ENCODE measurements around the gene MEIS3. TPM values are rescaled to one million over a fixed set of nuclear protein-coding genes. Genes with fewer than 3 reads are reported as not detected.

Gene MEIS3
- polyA plus RNA-seq, 2 of the 4 experiments (the other 2 are of a cell fraction), result 16.5 to 27.1 TPM

DNA sequence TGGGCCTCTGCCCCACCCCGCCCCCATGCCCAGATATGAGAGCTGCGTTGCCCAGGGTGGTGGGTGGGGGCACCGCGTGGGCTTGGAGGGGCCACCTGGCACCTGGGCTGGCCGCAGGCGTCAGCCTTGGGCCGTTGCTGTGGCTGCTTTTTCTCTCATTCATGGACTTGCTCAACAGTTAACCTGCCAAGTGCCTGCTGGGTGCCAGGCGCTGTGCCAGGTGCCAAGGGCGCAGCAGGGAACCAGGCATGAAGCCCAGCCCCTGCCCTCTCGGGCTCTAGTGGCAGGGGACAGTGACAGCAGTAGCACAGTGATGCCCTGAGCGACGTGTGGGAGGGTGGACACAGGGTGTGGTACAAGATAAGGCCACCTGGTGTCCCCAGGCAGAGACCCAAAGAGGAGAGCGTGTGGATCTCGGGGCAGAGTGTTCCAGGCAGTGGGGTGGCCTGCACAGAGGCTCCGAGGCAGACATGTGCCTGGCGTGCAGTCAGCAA is 42.1 kb downstream of the MEIS3 start:
- H3K4me2 ChIP-seq, result no peak overlapping the region
- CTCF ChIA-PET, result interaction anchor here (1.0 to 11.0 kb wide), 5 partner anchors 13 to 92 kb away, joined by 3 to 138 read pairs (median 7); partner anchors contain the start of gene DHX34
- ATAC-seq, result peak; percentile 16 to 30; a peak in 3 of 6 replicates
- TF ChIP-seq CHD2 (IDR thresholded peaks at IDR 0.05; ENCODE audit: low read length, partially characterized antibody) (no peak), ZSCAN20 (CRISPR knock-in tag; IDR thresholded peaks at IDR 0.05) (no peak), RCOR1 (IDR thresholded peaks at IDR 0.05; ENCODE audit: low read depth, low read length) (no peak), JUNB (IDR thresholded peaks at IDR 0.05) (no peak), CBX2 (IDR thresholded peaks at IDR 0.05; ENCODE audit: borderline replicate concordance, low read depth) (no peak), ZC3H11A (IDR thresholded peaks at IDR 0.05) (no peak), POLR2A (IDR thresholded peaks at IDR 0.05; ENCODE audit: low read length) (no peak), TFCP2L1 (CRISPR knock-in tag; IDR thresholded peaks at IDR 0.05) (no peak), EP300 (IDR thresholded peaks at IDR 0.05) (no peak)
- TF ChIP-seq, protein P1, sequence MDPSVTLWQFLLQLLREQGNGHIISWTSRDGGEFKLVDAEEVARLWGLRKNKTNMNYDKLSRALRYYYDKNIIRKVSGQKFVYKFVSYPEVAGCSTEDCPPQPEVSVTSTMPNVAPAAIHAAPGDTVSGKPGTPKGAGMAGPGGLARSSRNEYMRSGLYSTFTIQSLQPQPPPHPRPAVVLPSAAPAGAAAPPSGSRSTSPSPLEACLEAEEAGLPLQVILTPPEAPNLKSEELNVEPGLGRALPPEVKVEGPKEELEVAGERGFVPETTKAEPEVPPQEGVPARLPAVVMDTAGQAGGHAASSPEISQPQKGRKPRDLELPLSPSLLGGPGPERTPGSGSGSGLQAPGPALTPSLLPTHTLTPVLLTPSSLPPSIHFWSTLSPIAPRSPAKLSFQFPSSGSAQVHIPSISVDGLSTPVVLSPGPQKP (IDR thresholded peaks at IDR 0.05; ENCODE audit: low read depth, low read length), result no peak
- TF ChIP-seq, protein P2, sequence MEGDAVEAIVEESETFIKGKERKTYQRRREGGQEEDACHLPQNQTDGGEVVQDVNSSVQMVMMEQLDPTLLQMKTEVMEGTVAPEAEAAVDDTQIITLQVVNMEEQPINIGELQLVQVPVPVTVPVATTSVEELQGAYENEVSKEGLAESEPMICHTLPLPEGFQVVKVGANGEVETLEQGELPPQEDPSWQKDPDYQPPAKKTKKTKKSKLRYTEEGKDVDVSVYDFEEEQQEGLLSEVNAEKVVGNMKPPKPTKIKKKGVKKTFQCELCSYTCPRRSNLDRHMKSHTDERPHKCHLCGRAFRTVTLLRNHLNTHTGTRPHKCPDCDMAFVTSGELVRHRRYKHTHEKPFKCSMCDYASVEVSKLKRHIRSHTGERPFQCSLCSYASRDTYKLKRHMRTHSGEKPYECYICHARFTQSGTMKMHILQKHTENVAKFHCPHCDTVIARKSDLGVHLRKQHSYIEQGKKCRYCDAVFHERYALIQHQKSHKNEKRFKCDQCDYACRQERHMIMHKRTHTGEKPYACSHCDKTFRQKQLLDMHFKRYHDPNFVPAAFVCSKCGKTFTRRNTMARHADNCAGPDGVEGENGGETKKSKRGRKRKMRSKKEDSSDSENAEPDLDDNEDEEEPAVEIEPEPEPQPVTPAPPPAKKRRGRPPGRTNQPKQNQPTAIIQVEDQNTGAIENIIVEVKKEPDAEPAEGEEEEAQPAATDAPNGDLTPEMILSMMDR (IDR thresholded peaks at IDR 0.05), result no peak
- TF ChIP-seq, protein P3, sequence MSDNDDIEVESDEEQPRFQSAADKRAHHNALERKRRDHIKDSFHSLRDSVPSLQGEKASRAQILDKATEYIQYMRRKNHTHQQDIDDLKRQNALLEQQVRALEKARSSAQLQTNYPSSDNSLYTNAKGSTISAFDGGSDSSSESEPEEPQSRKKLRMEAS (IDR thresholded peaks at IDR 0.05), result no peak
- H3K27ac ChIP-seq, result no peak overlapping the region
- no peaks in the 10 kb centered on the region for H3K9me3 ChIP-seq
- DNase-seq (ENCODE audit: low read depth in 1 of 2, low spot score in 1 of 2), result no peak
- 94% methylated on average over 16 of the region's 16 CpGs for WGBS (ENCODE audit: missing lambda C conversion rate)
- H3K4me3 ChIP-seq, result no peak overlapping the region
- FAIRE-seq, result no peak
- no peaks in the 10 kb centered on the region for H3K4me1 ChIP-seq
- POLR2A ChIA-PET, result no interaction called here

DNA sequence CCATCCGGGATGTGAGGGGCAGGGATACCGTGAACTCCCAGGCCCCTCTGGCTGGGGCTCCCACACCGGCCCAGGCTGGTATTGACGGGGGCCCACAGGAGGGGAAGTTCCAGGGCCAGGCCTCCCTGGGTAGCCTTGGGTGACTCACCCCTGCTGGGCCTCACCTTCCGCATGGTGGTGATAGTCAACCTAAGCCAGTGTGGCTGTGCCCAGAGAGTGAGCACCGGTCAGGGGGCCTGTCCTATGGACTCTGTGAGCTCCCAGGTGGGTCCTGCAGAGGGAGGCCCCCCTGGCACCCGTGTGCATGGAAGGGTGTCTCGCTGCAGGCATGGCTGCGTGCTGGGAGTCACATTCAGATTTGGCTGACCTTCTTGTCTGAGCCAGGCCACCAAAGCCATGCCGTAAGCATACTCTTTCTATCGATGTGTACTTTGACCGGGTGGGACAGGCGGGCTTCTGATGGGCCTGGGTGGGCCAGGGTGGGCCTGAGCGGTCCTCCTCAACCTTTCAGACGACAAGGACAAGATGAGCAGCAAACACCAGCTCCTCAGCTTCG is 42.7 kb downstream of the MEIS3 start:
- ChIA-PET CTCF (interaction anchor here (1.1 to 11.0 kb wide), 3 partner anchors 14 to 322 kb away, joined by 3 to 138 read pairs (median 9); no protein-coding TSS in a partner anchor), POLR2A (no interaction called here)
- DNase-seq (ENCODE audit: low read depth in 1 of 2, low spot score in 1 of 2) (no peak), ATAC-seq (peak in 1 of 2 experiments; percentile 10; a peak in 1 of 6 replicates), FAIRE-seq (no peak)
- Histone ChIP-seq H3K27ac (no peak overlapping the region), H3K4me1 (no peaks in the 10 kb centered on the region), H3K4me3 (no peak overlapping the region), H3K4me2 (no peak overlapping the region), H3K9me3 (no peaks in the 10 kb centered on the region)
- WGBS (ENCODE audit: missing lambda C conversion rate), result 82% methylated on average over 16 of the region's 16 CpGs
- TF ChIP-seq, protein P4, sequence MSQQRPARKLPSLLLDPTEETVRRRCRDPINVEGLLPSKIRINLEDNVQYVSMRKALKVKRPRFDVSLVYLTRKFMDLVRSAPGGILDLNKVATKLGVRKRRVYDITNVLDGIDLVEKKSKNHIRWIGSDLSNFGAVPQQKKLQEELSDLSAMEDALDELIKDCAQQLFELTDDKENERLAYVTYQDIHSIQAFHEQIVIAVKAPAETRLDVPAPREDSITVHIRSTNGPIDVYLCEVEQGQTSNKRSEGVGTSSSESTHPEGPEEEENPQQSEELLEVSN (IDR thresholded peaks at IDR 0.05; ENCODE audit: borderline replicate concordance, low read depth), result no peak
- TF ChIP-seq FOSL2 (IDR thresholded peaks at IDR 0.05), result no peak
- peak; percentile 41; the same call in 1 of the 2 replicates for TF ChIP-seq FOSL2 (CRISPR knock-in tag; IDR thresholded peaks at IDR 0.05)

DNA sequence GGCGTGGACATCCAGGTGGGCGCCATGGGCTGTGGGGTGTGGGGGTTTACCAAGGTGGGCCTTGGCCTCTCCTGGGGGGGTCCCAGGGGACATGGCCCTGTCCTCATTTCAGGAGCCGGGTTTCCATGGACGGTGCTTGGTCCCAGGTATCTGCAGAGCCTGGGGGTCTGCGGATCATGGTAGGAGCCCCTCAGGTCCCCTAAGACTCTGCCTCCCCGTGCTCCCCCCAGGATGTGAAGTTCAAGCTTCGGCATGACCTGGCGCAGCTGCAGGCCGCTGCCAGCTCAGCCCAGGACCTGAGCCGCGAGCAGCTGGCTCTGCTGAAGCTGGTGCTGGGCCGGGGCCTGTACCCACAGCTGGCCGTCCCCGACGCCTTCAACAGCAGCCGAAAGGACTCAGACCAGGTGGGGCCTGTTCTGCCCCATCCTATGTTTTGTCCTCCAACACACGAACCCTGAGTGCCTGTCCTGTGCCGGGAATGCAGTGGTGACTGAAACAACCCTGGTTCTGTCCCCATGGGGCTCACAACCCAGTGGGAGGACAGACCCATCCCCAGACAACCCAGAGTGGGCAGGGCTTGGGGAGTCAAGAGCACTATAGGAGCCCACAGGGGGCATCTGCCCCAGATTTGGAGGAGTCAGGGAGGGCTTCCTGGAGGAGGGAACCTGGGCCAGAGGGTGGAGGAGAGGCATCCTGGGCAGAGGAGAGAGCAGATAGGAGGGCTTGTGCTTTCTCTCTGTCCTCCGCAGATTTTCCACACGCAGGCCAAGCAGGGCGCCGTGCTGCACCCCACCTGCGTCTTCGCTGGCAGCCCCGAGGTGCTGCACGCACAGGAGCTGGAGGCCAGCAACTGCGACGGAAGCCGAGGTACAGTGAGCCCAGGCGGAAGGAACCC is 43.4 kb downstream of the MEIS3 start:
- TF ChIP-seq FOXS1 (CRISPR knock-in tag; IDR thresholded peaks at IDR 0.05) (no peak), HOXA7 (CRISPR knock-in tag; IDR thresholded peaks at IDR 0.05) (no peak), CHD2 (IDR thresholded peaks at IDR 0.05; ENCODE audit: low read length, partially characterized antibody) (no peak), ZFP36 (IDR thresholded peaks at IDR 0.05; ENCODE audit: borderline replicate concordance, partially characterized antibody) (peak; percentile 94), FOSL2 (IDR thresholded peaks at IDR 0.05) (no peak), FOSL2 (CRISPR knock-in tag; IDR thresholded peaks at IDR 0.05) (no peak)
- TF ChIP-seq, protein P5, sequence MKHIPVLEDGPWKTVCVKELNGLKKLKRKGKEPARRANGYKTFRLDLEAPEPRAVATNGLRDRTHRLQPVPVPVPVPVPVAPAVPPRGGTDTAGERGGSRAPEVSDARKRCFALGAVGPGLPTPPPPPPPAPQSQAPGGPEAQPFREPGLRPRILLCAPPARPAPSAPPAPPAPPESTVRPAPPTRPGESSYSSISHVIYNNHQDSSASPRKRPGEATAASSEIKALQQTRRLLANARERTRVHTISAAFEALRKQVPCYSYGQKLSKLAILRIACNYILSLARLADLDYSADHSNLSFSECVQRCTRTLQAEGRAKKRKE (CRISPR knock-in tag; IDR thresholded peaks at IDR 0.05; ENCODE audit: low read depth), result no peak
- H3K4me3 ChIP-seq, result no peak overlapping the region
- no peaks in the 10 kb centered on the region for H3K9me3 ChIP-seq
- ChIA-PET CTCF (interaction anchor here (1.1 to 11.0 kb wide), 5 partner anchors 13 to 322 kb away, joined by 3 to 138 read pairs (median 7); no protein-coding TSS in a partner anchor), POLR2A (no interaction called here)
- FAIRE-seq (no peak), DNase-seq (ENCODE audit: low read depth in 1 of 2, low spot score in 1 of 2) (no peak), ATAC-seq (no peak)
- WGBS (ENCODE audit: missing lambda C conversion rate), result 97% methylated on average over 30 of the region's 30 CpGs
- H3K4me2 ChIP-seq, result no peak overlapping the region
- no peaks in the 10 kb centered on the region for H3K4me1 ChIP-seq
- no peak overlapping the region for H3K27ac ChIP-seq
